ENCODE results near the gene PRDM8.

The PRDM8 gene

GRCh38 chr4:80195441-80196140, 1.7 kb upstream of the PRDM8 start:
- FAIRE-seq (no peak), DNase-seq (ENCODE audit: insufficient read length, low spot score) (no peak)
- TF ChIP-seq CTCF (IDR thresholded peaks at IDR 0.05; ENCODE audit: insufficient read depth, missing control alignments): no peak

GRCh38 chr4:80196259-80196921, 913 bp upstream of the PRDM8 start:
- DNase-seq (ENCODE audit: insufficient read length, low spot score): no peak
- FAIRE-seq: no peak
- no peak for TF ChIP-seq CTCF (IDR thresholded peaks at IDR 0.05; ENCODE audit: insufficient read depth, missing control alignments)

- DNase-seq (ENCODE audit: insufficient read length, low spot score): no peak
- no peak for FAIRE-seq
- TF ChIP-seq CTCF (IDR thresholded peaks at IDR 0.05; ENCODE audit: insufficient read depth, missing control alignments): no peak
Measured at GRCh38 chr4:80197601-80198440, 518 bp downstream of the PRDM8 start.

GRCh38 chr4:80198441-80198837, 1.1 kb downstream of the PRDM8 start:
- no peak for TF ChIP-seq CTCF (IDR thresholded peaks at IDR 0.05; ENCODE audit: insufficient read depth, missing control alignments)
- DNase-seq (ENCODE audit: insufficient read length, low spot score): no peak
- no peak for FAIRE-seq

GRCh38 chr4:80199004-80199560, 1.8 kb downstream of the PRDM8 start:
- FAIRE-seq: no peak
- no peak for TF ChIP-seq CTCF (IDR thresholded peaks at IDR 0.05; ENCODE audit: insufficient read depth, missing control alignments)
- DNase-seq (ENCODE audit: insufficient read length, low spot score): no peak

- FAIRE-seq (no peak), DNase-seq (ENCODE audit: insufficient read length, low spot score) (no peak)
- TF ChIP-seq CTCF (IDR thresholded peaks at IDR 0.05; ENCODE audit: insufficient read depth, missing control alignments): no peak
Measured at GRCh38 chr4:80199947-80200346, 2.6 kb downstream of the PRDM8 start.

All from D721Med (cell line).